HEK293 (cell line): ENCODE results near the gene MTFR1L.

Experiments
- CTCF ChIA-PET: fragments of 350-600 bp; formaldehyde crosslinking; extraction: SDS; loops from one replicate; lab custom pipeline; 2021; ENCODE audit warnings: antibody characterized with exemption; lab: Yijun Ruan, JAX
- POLR2A ChIA-PET: fragments of 300-600 bp; formaldehyde crosslinking; extraction: SDS; loops from one replicate; lab custom pipeline; 2020; ENCODE audit warnings: antibody characterized with exemption, inconsistent platforms; lab: Yijun Ruan, JAX
- H3K27ac ChIP-seq: fragments of 200-500 bp; sonication (Bioruptor generic); 2 replicates; pipeline ENCODE4 v1.5.1; 2014; ENCODE audit warnings: low read depth, low read length, control low read depth, inconsistent platforms; ENCODE audit errors: extremely low read depth
- H3K36me3 ChIP-seq, 2 experiments: fragments of 200-500 bp in 1 of 2; sonication (Bioruptor generic) in 1 of 2; 1 replicate in 1 of 2; 2 replicates in 1 of 2; pipeline ENCODE4 v1.5.1; 2014 to 2017; ENCODE audit warnings: inconsistent platforms in 2 of 2, low read length in 2 of 2; ENCODE audit not compliant: control insufficient read depth in 2 of 2, insufficient read depth in 1 of 2
- H3K4me1 ChIP-seq: fragments of 200-500 bp; sonication (Bioruptor generic); 2 replicates; pipeline ENCODE4 v1.5.1; 2014; ENCODE audit warnings: mild to moderate bottlenecking, low read length, inconsistent platforms; ENCODE audit not compliant: control insufficient read depth, insufficient read depth
- H3K4me3 ChIP-seq: 2 replicates; pipeline ENCODE4 v1.5.1; 2011; ENCODE audit warnings: low read depth, mild to moderate bottlenecking, control low read depth, low read length, moderate library complexity
- H3K9me3 ChIP-seq: fragments of 200-500 bp; sonication (Bioruptor generic); 2 replicates; pipeline ENCODE4 v1.5.1; 2014; ENCODE audit warnings: low read depth, low read length, inconsistent platforms; ENCODE audit not compliant: control insufficient read depth, insufficient read depth
- MEIS1 ChIP-seq: sonication (generic); formaldehyde crosslinking; IDR thresholded peaks from 2 replicates; pipeline ENCODE4 v1.8.1; 2022; ENCODE audit warnings: missing genetic modification reagents, mild to moderate bottlenecking, borderline replicate concordance
- SCRT1 ChIP-seq: fragments of 450-650 bp; formaldehyde crosslinking; IDR thresholded peaks from 2 replicates; pipeline ENCODE4 v1.5.1; 2016; ENCODE audit warnings: missing biosample characterization, missing genetic modification characterization, borderline replicate concordance
- SCRT2 ChIP-seq: fragments of 450-650 bp; formaldehyde crosslinking; IDR thresholded peaks from 2 replicates; pipeline ENCODE4 v1.5.1; 2016; ENCODE audit warnings: missing biosample characterization, missing genetic modification characterization
- YY1 ChIP-seq: fragments of 450-650 bp; formaldehyde crosslinking; IDR thresholded peaks from 2 replicates; pipeline ENCODE4 v1.5.1; 2018; ENCODE audit warnings: missing biosample characterization, missing genetic modification characterization
- ZNF157 ChIP-seq: fragments of 450-650 bp; formaldehyde crosslinking; IDR thresholded peaks from 2 replicates; pipeline ENCODE4 v1.5.1; 2016; ENCODE audit warnings: missing biosample characterization, missing genetic modification characterization
- ZNF19 ChIP-seq: fragments of 450-650 bp; formaldehyde crosslinking; IDR thresholded peaks from 2 replicates; pipeline ENCODE4; 2016; ENCODE audit warnings: missing biosample characterization, missing genetic modification characterization, low read depth
- ZNF24 ChIP-seq: fragments of 450-650 bp; formaldehyde crosslinking; IDR thresholded peaks from 2 replicates; pipeline ENCODE4 v1.5.1; 2016; ENCODE audit warnings: missing biosample characterization, missing genetic modification characterization
- ZNF600 ChIP-seq: fragments of 450-650 bp; formaldehyde crosslinking; IDR thresholded peaks from 2 replicates; pipeline ENCODE4 v1.5.1; 2016; ENCODE audit warnings: missing biosample characterization, missing genetic modification characterization
- ZXDB ChIP-seq: fragments of 450-650 bp; formaldehyde crosslinking; IDR thresholded peaks from 2 replicates; pipeline ENCODE4 v1.5.1; 2016; ENCODE audit warnings: missing biosample characterization, missing genetic modification characterization
- TF ChIP-seq, protein P1 (sequence below): fragments of 450-650 bp; formaldehyde crosslinking; IDR thresholded peaks from 2 replicates; pipeline ENCODE4 v1.5.1; 2016; ENCODE audit warnings: missing biosample characterization, missing genetic modification characterization
- TF ChIP-seq, protein P2 (sequence below): fragments of 450-650 bp; formaldehyde crosslinking; IDR thresholded peaks from 2 replicates; pipeline ENCODE4 v1.5.1; 2017; ENCODE audit warnings: missing biosample characterization, mild to moderate bottlenecking, missing genetic modification characterization, moderate library complexity
- TF ChIP-seq, protein P3 (sequence below): fragments of 450-650 bp; formaldehyde crosslinking; IDR thresholded peaks from 2 replicates; pipeline ENCODE4 v1.5.1; 2016; ENCODE audit warnings: missing biosample characterization, missing genetic modification characterization
- TF ChIP-seq, protein P4 (sequence below): sonication (generic); formaldehyde crosslinking; IDR thresholded peaks from 2 replicates; pipeline ENCODE4 v1.8.1; 2022; ENCODE audit warnings: mild to moderate bottlenecking, moderate library complexity, missing genetic modification reagents

Gene MTFR1L

DNA sequence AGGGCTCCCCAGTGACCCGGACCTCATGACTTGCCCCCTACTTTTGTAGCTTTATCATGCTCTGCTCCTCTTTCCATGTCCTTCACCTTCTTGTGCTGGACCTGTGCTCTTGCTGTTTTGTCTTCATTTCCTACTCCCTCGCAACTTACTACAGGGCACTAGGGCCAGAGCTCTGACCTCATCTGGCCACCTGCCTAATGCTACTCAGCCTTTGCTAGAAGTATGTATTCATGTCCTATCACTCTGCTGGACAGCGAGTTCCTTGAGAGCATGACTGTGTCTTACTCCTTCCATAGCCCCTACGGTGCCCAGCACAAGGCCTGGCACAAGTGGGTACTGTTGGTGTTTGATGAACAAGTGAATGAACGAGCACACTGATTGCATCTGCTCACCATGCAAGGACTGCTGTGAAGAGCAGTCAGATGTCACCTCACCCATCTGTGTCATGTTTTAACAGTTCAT is 1.9 kb downstream of the MTFR1L start (continued):
- TF ChIP-seq, protein P1, sequence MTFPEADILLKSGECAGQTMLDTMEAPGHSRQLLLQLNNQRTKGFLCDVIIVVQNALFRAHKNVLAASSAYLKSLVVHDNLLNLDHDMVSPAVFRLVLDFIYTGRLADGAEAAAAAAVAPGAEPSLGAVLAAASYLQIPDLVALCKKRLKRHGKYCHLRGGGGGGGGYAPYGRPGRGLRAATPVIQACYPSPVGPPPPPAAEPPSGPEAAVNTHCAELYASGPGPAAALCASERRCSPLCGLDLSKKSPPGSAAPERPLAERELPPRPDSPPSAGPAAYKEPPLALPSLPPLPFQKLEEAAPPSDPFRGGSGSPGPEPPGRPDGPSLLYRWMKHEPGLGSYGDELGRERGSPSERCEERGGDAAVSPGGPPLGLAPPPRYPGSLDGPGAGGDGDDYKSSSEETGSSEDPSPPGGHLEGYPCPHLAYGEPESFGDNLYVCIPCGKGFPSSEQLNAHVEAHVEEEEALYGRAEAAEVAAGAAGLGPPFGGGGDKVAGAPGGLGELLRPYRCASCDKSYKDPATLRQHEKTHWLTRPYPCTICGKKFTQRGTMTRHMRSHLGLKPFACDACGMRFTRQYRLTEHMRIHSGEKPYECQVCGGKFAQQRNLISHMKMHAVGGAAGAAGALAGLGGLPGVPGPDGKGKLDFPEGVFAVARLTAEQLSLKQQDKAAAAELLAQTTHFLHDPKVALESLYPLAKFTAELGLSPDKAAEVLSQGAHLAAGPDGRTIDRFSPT (tag by site-specific recombination) = peak; percentile 41; the same call in 1 of the 2 replicates
- no peak for TF ChIP-seq ZNF19

DNA sequence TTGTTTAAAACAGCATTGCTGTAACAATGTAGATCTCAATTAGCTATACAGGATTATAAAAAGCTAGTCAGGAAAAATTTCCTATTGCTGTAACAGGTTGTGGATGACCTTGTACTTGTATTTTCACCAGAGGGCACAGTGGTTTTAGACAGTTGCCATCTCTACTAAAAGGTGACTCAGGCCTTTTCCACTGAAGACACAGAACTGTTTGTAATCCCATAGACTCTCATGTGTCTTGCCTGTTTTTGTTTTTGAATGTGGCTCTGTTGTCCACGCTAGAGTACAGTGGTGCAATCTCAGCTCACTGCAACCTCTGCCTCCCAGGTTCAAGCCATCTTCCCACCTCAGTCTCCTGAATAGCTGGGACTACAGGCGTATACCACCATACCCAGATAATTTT is 5.9 kb downstream of the MTFR1L start:
- no peaks in the 10 kb centered on the region for H3K9me3 ChIP-seq
- ChIA-PET CTCF (interaction anchor here (0.7 to 1.1 kb wide), 2 partner anchors 31 to 56 kb away, joined by 3 read pairs; no protein-coding TSS in a partner anchor), POLR2A (no interaction called here)
- no peaks in the 10 kb centered on the region for H3K4me1 ChIP-seq
- TF ChIP-seq, protein P2, sequence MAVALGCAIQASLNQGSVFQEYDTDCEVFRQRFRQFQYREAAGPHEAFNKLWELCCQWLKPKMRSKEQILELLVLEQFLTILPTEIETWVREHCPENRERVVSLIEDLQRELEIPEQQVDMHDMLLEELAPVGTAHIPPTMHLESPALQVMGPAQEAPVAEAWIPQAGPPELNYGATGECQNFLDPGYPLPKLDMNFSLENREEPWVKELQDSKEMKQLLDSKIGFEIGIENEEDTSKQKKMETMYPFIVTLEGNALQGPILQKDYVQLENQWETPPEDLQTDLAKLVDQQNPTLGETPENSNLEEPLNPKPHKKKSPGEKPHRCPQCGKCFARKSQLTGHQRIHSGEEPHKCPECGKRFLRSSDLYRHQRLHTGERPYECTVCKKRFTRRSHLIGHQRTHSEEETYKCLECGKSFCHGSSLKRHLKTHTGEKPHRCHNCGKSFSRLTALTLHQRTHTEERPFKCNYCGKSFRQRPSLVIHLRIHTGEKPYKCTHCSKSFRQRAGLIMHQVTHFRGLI (tag by site-specific recombination) = no peak
- TF ChIP-seq, protein P3, sequence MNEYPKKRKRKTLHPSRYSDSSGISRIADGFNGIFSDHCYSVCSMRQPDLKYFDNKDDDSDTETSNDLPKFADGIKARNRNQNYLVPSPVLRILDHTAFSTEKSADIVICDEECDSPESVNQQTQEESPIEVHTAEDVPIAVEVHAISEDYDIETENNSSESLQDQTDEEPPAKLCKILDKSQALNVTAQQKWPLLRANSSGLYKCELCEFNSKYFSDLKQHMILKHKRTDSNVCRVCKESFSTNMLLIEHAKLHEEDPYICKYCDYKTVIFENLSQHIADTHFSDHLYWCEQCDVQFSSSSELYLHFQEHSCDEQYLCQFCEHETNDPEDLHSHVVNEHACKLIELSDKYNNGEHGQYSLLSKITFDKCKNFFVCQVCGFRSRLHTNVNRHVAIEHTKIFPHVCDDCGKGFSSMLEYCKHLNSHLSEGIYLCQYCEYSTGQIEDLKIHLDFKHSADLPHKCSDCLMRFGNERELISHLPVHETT (tag by site-specific recombination) = no peak
- TF ChIP-seq MEIS1 (CRISPR knock-in tag) (no peak), SCRT2 (0 out of 2 replicates have a peak, but pooled peaks have one; percentile 29)
- H3K27ac ChIP-seq = no peak overlapping the region
- H3K4me3 ChIP-seq = no peak overlapping the region
- peaks cover 10 to 81% of the 10 kb centered on the region in 2 experiments; a peak in 2 of 3 replicates for H3K36me3 ChIP-seq

DNA sequence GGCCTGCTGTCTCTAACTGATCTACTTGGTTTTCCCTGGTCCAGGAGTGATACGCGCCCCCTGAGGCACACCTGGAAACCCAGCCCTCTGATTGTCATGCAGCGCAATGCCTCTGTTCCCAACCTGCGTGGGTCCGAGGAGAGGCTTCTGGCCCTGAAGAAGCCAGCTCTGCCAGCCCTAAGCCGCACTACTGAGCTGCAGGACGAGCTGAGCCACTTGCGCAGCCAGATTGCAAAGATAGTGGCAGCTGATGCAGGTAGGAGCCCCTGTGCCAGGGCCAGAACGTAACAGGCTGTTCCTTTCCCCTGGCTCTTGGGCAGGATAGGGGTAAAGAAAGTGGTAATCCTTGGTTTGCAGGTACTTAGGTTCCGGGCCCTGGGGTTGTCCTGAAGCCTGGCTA is 6.8 kb downstream of the MTFR1L start:
- POLR2A ChIA-PET = no interaction called here
- Histone ChIP-seq H3K27ac (no peak overlapping the region), H3K9me3 (no peaks in the 10 kb centered on the region), H3K4me1 (no peaks in the 10 kb centered on the region), H3K36me3 (peaks cover 10 to 87% of the 10 kb centered on the region in 2 experiments), H3K4me3 (no peak overlapping the region)
- CTCF ChIA-PET = no interaction called here
- TF ChIP-seq YY1 (tag by site-specific recombination) = no peak
- TF ChIP-seq ZXDB (tag by site-specific recombination) = no peak
- 0 out of 2 replicates have a peak, but pooled peaks have one; percentile 46 for TF ChIP-seq ZNF600
- TF ChIP-seq, protein P4, sequence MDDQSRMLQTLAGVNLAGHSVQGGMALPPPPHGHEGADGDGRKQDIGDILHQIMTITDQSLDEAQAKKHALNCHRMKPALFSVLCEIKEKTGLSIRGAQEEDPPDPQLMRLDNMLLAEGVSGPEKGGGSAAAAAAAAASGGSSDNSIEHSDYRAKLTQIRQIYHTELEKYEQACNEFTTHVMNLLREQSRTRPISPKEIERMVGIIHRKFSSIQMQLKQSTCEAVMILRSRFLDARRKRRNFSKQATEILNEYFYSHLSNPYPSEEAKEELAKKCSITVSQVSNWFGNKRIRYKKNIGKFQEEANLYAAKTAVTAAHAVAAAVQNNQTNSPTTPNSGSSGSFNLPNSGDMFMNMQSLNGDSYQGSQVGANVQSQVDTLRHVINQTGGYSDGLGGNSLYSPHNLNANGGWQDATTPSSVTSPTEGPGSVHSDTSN = no peak
- no peak for TF ChIP-seq ZNF157

DNA sequence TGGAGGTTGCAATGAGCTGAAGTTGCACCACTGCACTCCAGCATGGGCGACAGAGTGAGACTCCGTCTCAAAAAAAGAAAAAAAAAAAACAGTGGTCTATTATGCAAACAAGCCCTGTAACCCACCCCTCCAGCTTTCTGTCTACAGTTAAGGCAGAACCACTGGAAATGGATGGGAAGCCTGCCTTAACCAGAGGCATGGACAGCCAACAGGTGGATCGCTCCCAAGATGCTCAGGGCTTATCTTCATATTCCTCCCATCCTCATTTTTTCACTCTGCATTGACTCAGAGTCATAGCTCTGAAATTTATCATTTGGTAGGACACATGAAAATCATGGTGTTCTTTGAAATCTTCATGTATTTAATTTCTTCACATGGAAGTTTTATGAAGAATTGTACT is 8.7 kb downstream of the MTFR1L start:
- peak; percentile 82 for TF ChIP-seq SCRT2
- TF ChIP-seq ZNF24 (tag by site-specific recombination) = no peak
- peak; percentile 80 for TF ChIP-seq SCRT1 (tag by site-specific recombination)
- POLR2A ChIA-PET = interaction anchor here (1.3 kb wide), 1 partner anchor 9 kb away, joined by 5 read pairs; the partner anchor contains the start of gene MTFR1L
- Histone ChIP-seq H3K4me1 (no peaks in the 10 kb centered on the region), H3K36me3 (peaks cover 16 to 96% of the 10 kb centered on the region in 2 experiments), H3K9me3 (no peaks in the 10 kb centered on the region), H3K27ac (no peak overlapping the region), H3K4me3 (no peak overlapping the region)
- CTCF ChIA-PET = no interaction called here
